ENCODE results near the gene EIF4G3.
A peak's percentile ranks its signal among the peaks of the same experiment; 100 is the strongest.

EIF4G3 gene

GRCh38 chr1:20988943-20989342 lies 187.8 kb downstream of the EIF4G3 start:
- DNase-seq (ENCODE audit: low read depth): no peak

GRCh38 chr1:20987831-20988825 lies 188.6 kb downstream of the EIF4G3 start:
- peak; percentile 51 for DNase-seq (ENCODE audit: low read depth)

- DNase-seq (ENCODE audit: low read depth): no peak
These were observed 193.3 kb downstream of the EIF4G3 start for GRCh38 chr1:20983297-20983889.

- DNase-seq (ENCODE audit: low read depth): peak; percentile 18
These were observed 194.4 kb downstream of the EIF4G3 start for GRCh38 chr1:20982316-20982715.

- peak; percentile 52 for DNase-seq (ENCODE audit: low read depth)
These were observed 194.8 kb downstream of the EIF4G3 start for GRCh38 chr1:20981915-20982314.

- DNase-seq (ENCODE audit: low read depth): no peak
These were observed 196.6 kb downstream of the EIF4G3 start for GRCh38 chr1:20980051-20980450.

GRCh38 chr1:20978413-20978812 lies 198.3 kb downstream of the EIF4G3 start:
- no peak for DNase-seq (ENCODE audit: low read depth)

- DNase-seq (ENCODE audit: low read depth): no peak
These were observed 201.0 kb downstream of the EIF4G3 start for GRCh38 chr1:20975668-20976067.

- DNase-seq (ENCODE audit: low read depth): no peak
These were observed 201.7 kb downstream of the EIF4G3 start for GRCh38 chr1:20974951-20975350.

GRCh38 chr1:20974069-20974468 lies 202.6 kb downstream of the EIF4G3 start:
- peak; percentile 20 for DNase-seq (ENCODE audit: low read depth)

- no peak for DNase-seq (ENCODE audit: low read depth)
These were observed 203.8 kb downstream of the EIF4G3 start for GRCh38 chr1:20972855-20973254.

GRCh38 chr1:20964540-20965484 lies 211.9 kb downstream of the EIF4G3 start:
- DNase-seq (ENCODE audit: low read depth): no peak

- peak; percentile 83 for DNase-seq (ENCODE audit: low read depth)
These were observed 214.0 kb downstream of the EIF4G3 start for GRCh38 chr1:20962576-20963258.

- no peak for DNase-seq (ENCODE audit: low read depth)
These were observed 218.3 kb downstream of the EIF4G3 start for GRCh38 chr1:20958430-20958829.

GRCh38 chr1:20956272-20956671 lies 220.4 kb downstream of the EIF4G3 start:
- no peak for DNase-seq (ENCODE audit: low read depth)

GRCh38 chr1:20950679-20951078 lies 226.0 kb downstream of the EIF4G3 start:
- no peak for DNase-seq (ENCODE audit: low read depth)

- no peak for DNase-seq (ENCODE audit: low read depth)
These were observed 226.7 kb downstream of the EIF4G3 start for GRCh38 chr1:20949871-20950590.

GRCh38 chr1:20948101-20948500 lies 228.6 kb downstream of the EIF4G3 start:
- no peak for DNase-seq (ENCODE audit: low read depth)

- no peak for DNase-seq (ENCODE audit: low read depth)
These were observed 229.3 kb downstream of the EIF4G3 start for GRCh38 chr1:20947409-20947808.

GRCh38 chr1:20936621-20937020 lies 240.1 kb downstream of the EIF4G3 start:
- no peak for DNase-seq (ENCODE audit: low read depth)

GRCh38 chr1:20936216-20936615 lies 240.5 kb downstream of the EIF4G3 start:
- no peak for DNase-seq (ENCODE audit: low read depth)

All from fibroblast of gingiva (primary cell).